ENCODE measurements around the gene POMT1. TPM values are rescaled to one million over a fixed set of nuclear protein-coding genes. Genes with fewer than 3 reads are reported as not detected.

POMT1 gene
- polyA plus RNA-seq, 1 donor = 32.1 TPM

DNA sequence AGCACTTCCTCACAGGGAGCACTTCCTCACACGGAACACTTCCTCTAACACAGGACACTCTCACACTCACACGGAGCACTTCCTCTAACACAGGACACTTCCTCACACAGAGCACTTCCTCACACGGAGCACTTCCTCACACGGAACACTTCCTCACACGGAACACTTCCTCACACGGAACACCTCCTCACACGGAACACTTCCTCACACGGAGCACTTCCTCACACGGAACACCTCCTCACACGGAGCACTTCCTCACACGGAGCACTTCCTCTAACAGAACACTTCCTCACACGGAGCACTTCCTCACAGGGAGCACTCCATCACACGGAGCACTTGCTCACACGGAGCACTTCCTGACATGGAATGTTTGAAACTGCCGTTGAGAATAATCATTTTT, 13.4 kb downstream of the POMT1 start:
- WGBS (ENCODE audit: insufficient coverage, low lambda C conversion rate) = no CpG with 5 or more reads among the region's 15 CpGs
- no peaks in the 10 kb centered on the region for H3K4me1 ChIP-seq (ENCODE audit: control insufficient read depth, insufficient read depth, low read length)
- DNase-seq = no peak
- H3K4me3 ChIP-seq (ENCODE audit: low read length) = no peak overlapping the region
- H3K27ac ChIP-seq (ENCODE audit: low read length) = no peak overlapping the region
- no peaks in the 10 kb centered on the region for H3K27me3 ChIP-seq (ENCODE audit: control insufficient read depth, insufficient read depth, low read length)
- no peaks in the 10 kb centered on the region for H3K9me3 ChIP-seq (ENCODE audit: control insufficient read depth, low read depth, low read length)
- peaks cover 90% of the 10 kb centered on the region for H3K36me3 ChIP-seq (ENCODE audit: control insufficient read depth, insufficient read depth, low read length)

DNA sequence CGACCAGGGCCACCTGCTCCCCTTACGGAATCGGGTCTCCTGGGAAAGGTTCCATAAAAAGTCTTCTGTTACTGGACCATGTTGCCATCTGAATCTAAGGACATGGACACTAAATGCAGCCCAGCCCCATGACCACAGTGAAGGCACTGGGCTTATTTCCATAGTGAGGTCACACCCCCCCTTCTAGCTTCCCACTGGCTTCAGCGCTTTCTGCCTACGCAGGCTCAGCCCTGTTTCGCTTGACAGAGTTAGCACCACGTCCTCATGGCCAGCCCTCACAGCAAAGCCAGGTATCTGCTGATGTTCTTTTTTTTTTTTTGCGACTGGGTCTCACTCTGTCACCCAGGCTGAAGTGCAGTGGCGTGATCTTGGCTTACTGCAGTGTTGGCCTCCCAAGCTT, 14.2 kb downstream of the POMT1 start:
- no peak overlapping the region for H3K4me3 ChIP-seq (ENCODE audit: low read length)
- WGBS (ENCODE audit: insufficient coverage, low lambda C conversion rate) = no CpG with 5 or more reads among the region's 9 CpGs
- H3K9me3 ChIP-seq (ENCODE audit: control insufficient read depth, low read depth, low read length) = no peaks in the 10 kb centered on the region
- no peaks in the 10 kb centered on the region for H3K4me1 ChIP-seq (ENCODE audit: control insufficient read depth, insufficient read depth, low read length)
- H3K36me3 ChIP-seq (ENCODE audit: control insufficient read depth, insufficient read depth, low read length) = peaks cover 90% of the 10 kb centered on the region
- DNase-seq = no peak
- no peaks in the 10 kb centered on the region for H3K27me3 ChIP-seq (ENCODE audit: control insufficient read depth, insufficient read depth, low read length)
- H3K27ac ChIP-seq (ENCODE audit: low read length) = no peak overlapping the region

DNA sequence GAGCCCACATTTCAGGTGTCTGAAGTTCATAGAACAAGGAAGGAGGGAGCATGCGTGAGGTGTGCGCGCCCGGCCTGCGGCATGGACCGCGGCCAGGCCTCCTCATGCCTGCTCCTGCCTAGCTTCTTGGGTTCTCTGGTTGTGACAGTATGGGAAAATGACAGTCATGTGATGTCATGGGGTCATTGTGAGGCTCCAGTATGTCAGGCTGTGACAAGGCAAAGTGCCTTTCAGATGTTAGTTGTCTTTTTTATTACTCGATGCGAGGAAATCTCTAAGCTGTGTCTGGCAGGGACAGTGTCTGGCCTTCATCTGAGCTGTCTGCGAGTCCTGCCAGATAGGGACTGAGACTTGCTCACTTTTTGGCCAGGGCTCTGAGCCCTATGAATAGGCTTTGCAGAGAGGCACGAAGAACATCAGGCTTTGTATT, 15.1 kb downstream of the POMT1 start:
- peaks cover 92% of the 10 kb centered on the region for H3K36me3 ChIP-seq (ENCODE audit: control insufficient read depth, insufficient read depth, low read length)
- no peak overlapping the region for H3K4me3 ChIP-seq (ENCODE audit: low read length)
- no peak overlapping the region for H3K27ac ChIP-seq (ENCODE audit: low read length)
- WGBS (ENCODE audit: insufficient coverage, low lambda C conversion rate) = no CpG with 5 or more reads among the region's 11 CpGs
- no peaks in the 10 kb centered on the region for H3K9me3 ChIP-seq (ENCODE audit: control insufficient read depth, low read depth, low read length)
- no peaks in the 10 kb centered on the region for H3K27me3 ChIP-seq (ENCODE audit: control insufficient read depth, insufficient read depth, low read length)
- no peaks in the 10 kb centered on the region for H3K4me1 ChIP-seq (ENCODE audit: control insufficient read depth, insufficient read depth, low read length)
- DNase-seq = no peak

DNA sequence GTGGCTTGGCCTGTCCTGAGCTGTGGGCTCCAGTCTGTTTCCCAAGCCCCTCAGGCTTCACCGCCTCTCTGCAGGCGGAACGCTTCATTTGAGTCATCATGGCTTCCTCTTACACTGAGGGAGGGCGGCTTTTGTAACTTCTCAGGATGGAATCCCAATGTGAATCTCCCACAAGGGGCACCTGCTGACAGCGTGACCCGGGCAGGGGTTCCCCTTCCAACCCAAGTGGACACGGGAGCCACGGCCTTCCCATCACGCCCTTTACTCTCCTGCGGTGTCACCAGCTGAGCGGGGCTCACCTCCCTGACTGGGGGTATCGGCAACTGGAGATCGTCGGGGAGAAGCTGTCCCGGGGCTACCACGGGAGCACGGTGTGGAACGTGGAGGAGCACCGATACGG, 15.8 kb downstream of the POMT1 start:
- H3K27me3 ChIP-seq (ENCODE audit: control insufficient read depth, insufficient read depth, low read length) = no peaks in the 10 kb centered on the region
- no peak overlapping the region for H3K4me3 ChIP-seq (ENCODE audit: low read length)
- no CpG with 5 or more reads among the region's 20 CpGs for WGBS (ENCODE audit: insufficient coverage, low lambda C conversion rate)
- H3K9me3 ChIP-seq (ENCODE audit: control insufficient read depth, low read depth, low read length) = no peaks in the 10 kb centered on the region
- H3K4me1 ChIP-seq (ENCODE audit: control insufficient read depth, insufficient read depth, low read length) = no peaks in the 10 kb centered on the region
- H3K27ac ChIP-seq (ENCODE audit: low read length) = no peak overlapping the region
- H3K36me3 ChIP-seq (ENCODE audit: control insufficient read depth, insufficient read depth, low read length) = peaks cover 92% of the 10 kb centered on the region
- no peak for DNase-seq

DNA sequence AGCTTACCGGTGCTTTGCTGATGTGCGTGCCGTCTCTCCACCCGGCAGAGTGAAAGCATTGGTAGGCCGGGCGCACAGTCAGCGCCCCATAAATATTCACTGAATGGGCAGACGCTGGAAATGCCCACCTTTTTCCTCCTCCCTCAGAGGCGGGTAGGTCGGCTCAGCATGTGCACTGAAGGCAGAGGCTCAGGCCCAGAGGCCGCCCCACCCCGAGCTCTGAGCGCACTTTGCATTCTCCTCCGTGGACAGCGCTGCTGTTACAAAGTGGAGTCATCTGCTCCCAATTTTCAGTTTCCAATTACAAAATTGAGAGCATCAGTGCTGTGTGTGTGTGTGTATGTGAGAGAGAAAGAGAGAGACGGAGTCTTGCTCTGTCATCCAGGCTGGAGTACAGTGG, 17.8 kb downstream of the POMT1 start:
- peaks cover 95% of the 10 kb centered on the region for H3K36me3 ChIP-seq (ENCODE audit: control insufficient read depth, insufficient read depth, low read length)
- DNase-seq = no peak
- no peaks in the 10 kb centered on the region for H3K27me3 ChIP-seq (ENCODE audit: control insufficient read depth, insufficient read depth, low read length)
- no CpG with 5 or more reads among the region's 16 CpGs for WGBS (ENCODE audit: insufficient coverage, low lambda C conversion rate)
- H3K4me1 ChIP-seq (ENCODE audit: control insufficient read depth, insufficient read depth, low read length) = no peaks in the 10 kb centered on the region
- no peak overlapping the region for H3K4me3 ChIP-seq (ENCODE audit: low read length)
- H3K9me3 ChIP-seq (ENCODE audit: control insufficient read depth, low read depth, low read length) = no peaks in the 10 kb centered on the region
- no peak overlapping the region for H3K27ac ChIP-seq (ENCODE audit: low read length)

DNA sequence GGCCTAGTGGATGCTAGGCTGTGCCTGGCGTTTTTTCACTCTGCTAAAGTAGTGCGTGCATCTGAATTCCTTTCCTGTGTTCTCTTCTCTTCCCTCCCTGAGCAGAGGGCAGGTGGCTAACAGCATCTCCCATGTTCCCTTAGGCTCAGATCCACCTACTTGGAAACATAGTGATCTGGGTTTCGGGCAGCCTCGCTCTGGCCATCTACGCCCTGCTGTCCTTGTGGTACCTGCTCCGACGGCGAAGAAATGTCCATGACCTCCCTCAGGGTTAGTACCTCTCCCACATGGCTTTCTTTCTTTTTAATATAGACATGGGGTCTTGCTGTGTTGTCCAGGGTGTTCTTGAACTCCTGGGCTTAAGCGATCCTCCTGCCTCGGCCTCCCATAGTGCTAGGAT, 18.5 kb downstream of the POMT1 start:
- Histone ChIP-seq H3K36me3 (ENCODE audit: control insufficient read depth, insufficient read depth, low read length) (peaks cover 95% of the 10 kb centered on the region), H3K27me3 (ENCODE audit: control insufficient read depth, insufficient read depth, low read length) (no peaks in the 10 kb centered on the region), H3K4me3 (ENCODE audit: low read length) (no peak overlapping the region), H3K9me3 (ENCODE audit: control insufficient read depth, low read depth, low read length) (no peaks in the 10 kb centered on the region), H3K4me1 (ENCODE audit: control insufficient read depth, insufficient read depth, low read length) (no peaks in the 10 kb centered on the region), H3K27ac (ENCODE audit: low read length) (no peak overlapping the region)
- WGBS (ENCODE audit: insufficient coverage, low lambda C conversion rate) = 100% methylated on average over 1 of the region's 10 CpGs
- no peak for DNase-seq

DNA sequence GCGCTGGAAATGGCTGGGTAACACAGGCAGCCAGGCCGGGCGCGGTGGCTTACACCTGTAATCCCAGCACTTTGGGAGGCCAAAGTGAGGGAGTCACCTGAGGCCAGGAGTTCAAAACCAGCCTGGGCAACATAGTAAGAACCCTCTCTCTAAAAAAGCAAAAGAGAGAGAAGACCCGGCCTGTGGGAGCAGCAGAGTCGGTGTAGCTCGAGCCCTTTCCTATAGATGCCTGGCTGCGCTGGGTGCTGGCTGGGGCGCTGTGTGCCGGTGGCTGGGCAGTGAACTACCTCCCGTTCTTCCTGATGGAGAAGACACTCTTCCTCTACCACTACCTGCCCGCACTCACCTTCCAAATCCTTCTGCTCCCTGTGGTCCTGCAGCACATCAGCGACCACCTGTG, 19.1 kb downstream of the POMT1 start:
- WGBS (ENCODE audit: insufficient coverage, low lambda C conversion rate) = no CpG with 5 or more reads among the region's 13 CpGs
- H3K9me3 ChIP-seq (ENCODE audit: control insufficient read depth, low read depth, low read length) = no peaks in the 10 kb centered on the region
- H3K27me3 ChIP-seq (ENCODE audit: control insufficient read depth, insufficient read depth, low read length) = no peaks in the 10 kb centered on the region
- H3K4me3 ChIP-seq (ENCODE audit: low read length) = no peak overlapping the region
- H3K27ac ChIP-seq (ENCODE audit: low read length) = no peak overlapping the region
- no peak for DNase-seq
- peaks cover 95% of the 10 kb centered on the region for H3K36me3 ChIP-seq (ENCODE audit: control insufficient read depth, insufficient read depth, low read length)
- no peaks in the 10 kb centered on the region for H3K4me1 ChIP-seq (ENCODE audit: control insufficient read depth, insufficient read depth, low read length)

DNA sequence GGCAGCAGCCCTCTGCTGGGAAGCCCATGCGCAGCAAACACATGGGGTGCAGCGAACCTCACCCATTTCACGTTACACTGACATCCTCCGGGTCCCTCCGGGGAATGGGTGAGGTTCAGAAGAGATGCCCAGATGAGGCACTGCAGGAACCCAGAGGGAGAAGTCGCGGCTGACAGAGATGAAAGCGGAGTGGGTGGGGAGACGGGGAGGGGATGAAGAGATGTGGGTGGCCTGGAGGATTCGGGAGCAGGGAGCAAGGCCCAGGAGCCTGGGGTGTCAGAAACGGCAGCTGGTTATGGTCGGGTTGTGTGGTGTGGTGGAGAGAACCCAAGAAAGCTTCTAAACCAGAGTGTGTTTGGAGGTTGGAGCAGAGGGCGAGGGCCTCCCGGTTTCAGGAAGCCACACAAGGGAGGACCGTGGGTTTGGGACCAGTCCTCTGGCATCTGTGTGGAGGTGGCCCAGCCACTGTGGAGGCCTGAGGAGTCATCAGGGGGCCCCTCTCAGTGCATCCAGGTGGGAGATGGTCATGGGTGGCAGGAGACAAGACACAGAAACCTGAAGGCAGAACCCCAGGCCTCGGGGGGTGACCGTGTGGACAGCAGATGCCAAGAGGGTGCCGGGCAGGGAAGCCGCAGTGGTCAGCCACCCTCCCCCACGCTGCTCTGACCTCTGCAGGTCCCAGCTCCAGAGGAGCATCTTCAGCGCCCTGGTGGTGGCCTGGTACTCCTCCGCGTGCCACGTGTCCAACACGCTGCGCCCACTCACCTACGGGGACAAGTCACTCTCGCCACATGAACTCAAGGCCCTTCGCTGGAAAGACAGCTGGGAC, 19.8 kb downstream of the POMT1 start:
- H3K36me3 ChIP-seq (ENCODE audit: control insufficient read depth, insufficient read depth, low read length) = peaks cover 96% of the 10 kb centered on the region
- H3K27me3 ChIP-seq (ENCODE audit: control insufficient read depth, insufficient read depth, low read length) = no peaks in the 10 kb centered on the region
- H3K27ac ChIP-seq (ENCODE audit: low read length) = no peak overlapping the region
- no peak for DNase-seq
- WGBS (ENCODE audit: insufficient coverage, low lambda C conversion rate) = no CpG with 5 or more reads among the region's 29 CpGs
- no peaks in the 10 kb centered on the region for H3K9me3 ChIP-seq (ENCODE audit: control insufficient read depth, low read depth, low read length)
- no peak overlapping the region for H3K4me3 ChIP-seq (ENCODE audit: low read length)
- H3K4me1 ChIP-seq (ENCODE audit: control insufficient read depth, insufficient read depth, low read length) = no peaks in the 10 kb centered on the region

DNA sequence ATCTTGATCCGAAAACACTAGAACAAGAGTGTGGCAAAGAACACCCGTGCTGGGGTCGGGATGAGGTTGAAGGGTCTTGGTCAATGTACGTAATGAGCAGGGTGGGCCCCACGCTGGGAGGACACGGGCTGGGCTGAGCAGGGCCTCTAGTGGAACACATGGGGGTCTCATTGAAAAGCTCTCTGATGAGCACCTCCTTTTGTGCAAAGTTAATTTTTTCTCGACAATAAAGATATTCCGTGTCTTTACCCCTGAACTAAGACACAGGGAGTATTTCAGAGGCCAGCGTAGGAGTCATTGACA, 20.3 kb downstream of the POMT1 start:
- no CpG with 5 or more reads among the region's 9 CpGs for WGBS (ENCODE audit: insufficient coverage, low lambda C conversion rate)
- H3K36me3 ChIP-seq (ENCODE audit: control insufficient read depth, insufficient read depth, low read length) = peaks cover 96% of the 10 kb centered on the region
- no peaks in the 10 kb centered on the region for H3K27me3 ChIP-seq (ENCODE audit: control insufficient read depth, insufficient read depth, low read length)
- H3K9me3 ChIP-seq (ENCODE audit: control insufficient read depth, low read depth, low read length) = no peaks in the 10 kb centered on the region
- no peaks in the 10 kb centered on the region for H3K4me1 ChIP-seq (ENCODE audit: control insufficient read depth, insufficient read depth, low read length)
- H3K4me3 ChIP-seq (ENCODE audit: low read length) = no peak overlapping the region
- no peak overlapping the region for H3K27ac ChIP-seq (ENCODE audit: low read length)
- DNase-seq = no peak

DNA sequence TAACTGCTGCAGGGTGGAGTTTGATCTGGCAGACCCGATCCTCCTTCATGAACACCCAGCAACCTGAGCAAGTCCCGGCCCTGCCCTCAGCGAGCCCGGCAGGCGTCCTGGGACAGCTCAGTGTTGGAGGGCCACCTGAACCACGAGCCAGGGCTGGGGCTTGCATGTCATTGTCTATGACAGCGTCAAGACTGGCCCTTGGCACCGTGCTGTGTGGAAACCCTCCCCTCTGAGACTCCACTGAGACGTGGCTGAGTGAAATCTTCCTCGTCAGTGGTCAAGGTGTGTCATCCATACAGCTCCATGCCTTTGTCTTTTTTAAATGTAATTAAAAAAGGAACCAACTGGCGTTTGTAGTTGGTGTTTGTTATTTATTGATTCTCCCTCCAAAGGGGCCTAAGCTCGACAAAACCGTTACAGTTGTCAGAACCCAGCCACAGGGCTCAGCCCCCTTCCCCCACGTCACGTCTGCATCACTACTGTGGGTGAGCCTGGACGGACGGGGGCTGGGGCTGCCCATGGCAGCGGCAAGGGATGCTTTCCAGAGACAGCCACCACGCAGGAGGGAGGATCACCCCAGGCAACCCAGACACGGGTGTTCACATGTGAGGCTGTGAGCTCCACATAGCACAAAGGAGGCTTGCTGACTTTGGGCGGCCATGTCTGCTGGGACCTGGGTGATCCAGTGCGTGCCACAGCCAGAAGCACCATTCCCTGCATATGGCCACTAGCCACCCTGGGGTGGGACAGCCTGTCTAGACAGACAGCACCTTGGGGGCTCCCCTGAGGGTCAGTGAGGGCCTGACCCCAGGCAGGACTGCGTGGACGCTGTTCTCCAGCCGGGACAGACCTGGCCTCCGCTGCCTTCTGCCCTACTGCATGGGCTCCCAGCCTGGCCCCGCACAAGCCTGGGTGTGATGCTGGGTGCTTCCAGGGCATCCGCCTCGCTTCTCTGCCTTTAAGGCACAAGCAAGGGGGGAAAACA, 21.0 kb downstream of the POMT1 start:
- H3K9me3 ChIP-seq (ENCODE audit: control insufficient read depth, low read depth, low read length) = no peaks in the 10 kb centered on the region
- no peak for DNase-seq
- H3K4me1 ChIP-seq (ENCODE audit: control insufficient read depth, insufficient read depth, low read length) = no peaks in the 10 kb centered on the region
- no peaks in the 10 kb centered on the region for H3K27me3 ChIP-seq (ENCODE audit: control insufficient read depth, insufficient read depth, low read length)
- peaks cover 96% of the 10 kb centered on the region for H3K36me3 ChIP-seq (ENCODE audit: control insufficient read depth, insufficient read depth, low read length)
- no peak overlapping the region for H3K27ac ChIP-seq (ENCODE audit: low read length)
- no peak overlapping the region for H3K4me3 ChIP-seq (ENCODE audit: low read length)
- WGBS (ENCODE audit: insufficient coverage, low lambda C conversion rate) = no CpG with 5 or more reads among the region's 29 CpGs
